Measurements from ENCODE around the gene TNIK.
A peak's percentile ranks its signal among the peaks of the same experiment; 100 is the strongest.
"Not testable (repeated sequence)": the region's sequence is repeated elsewhere in the genome, so short reads cannot be mapped to it uniquely, and the experiment has no call there.

The TNIK gene

GRCh38 chr3:171290680-171291079 lies 169.5 kb downstream of the TNIK start:
- ChIA-PET POLR2A (ENCODE audit: low non-redundant PET) (no interaction called here), CTCF (interaction anchor here (0.6 kb wide), 4 partner anchors 13 to 488 kb away, joined by 3 to 4 read pairs (median 3); no protein-coding TSS in a partner anchor)
- no peak overlapping the region for H3K27ac ChIP-seq
- no peak for TF ChIP-seq CTCF (conservative IDR thresholded peaks at IDR 0.05; ENCODE audit: low read depth)
- no peak for DNase-seq (ENCODE audit: low spot score)

- CTCF ChIA-PET: no interaction called here
- POLR2A ChIA-PET (ENCODE audit: low non-redundant PET): no interaction called here
- no peak for TF ChIP-seq CTCF (conservative IDR thresholded peaks at IDR 0.05; ENCODE audit: low read depth)
- no peak overlapping the region for H3K27ac ChIP-seq
- no peak for DNase-seq (ENCODE audit: low spot score)
Measured at GRCh38 chr3:171289291-171289690, 170.9 kb downstream of the TNIK start.

GRCh38 chr3:171287761-171288160 lies 172.4 kb downstream of the TNIK start:
- H3K27ac ChIP-seq; POLR2A ChIA-PET (ENCODE audit: low non-redundant PET); DNase-seq (ENCODE audit: low spot score); CTCF ChIA-PET: not testable (repeated sequence)

- peak; percentile 54 for DNase-seq (ENCODE audit: low spot score)
- CTCF ChIA-PET: no interaction called here
- POLR2A ChIA-PET (ENCODE audit: low non-redundant PET): no interaction called here
- H3K27ac ChIP-seq: no peak overlapping the region
- no peak for TF ChIP-seq CTCF (conservative IDR thresholded peaks at IDR 0.05; ENCODE audit: low read depth)
Measured at GRCh38 chr3:171286580-171287249, 173.5 kb downstream of the TNIK start.

GRCh38 chr3:171285287-171285686 lies 174.9 kb downstream of the TNIK start:
- TF ChIP-seq CTCF (conservative IDR thresholded peaks at IDR 0.05; ENCODE audit: low read depth): no peak
- ChIA-PET POLR2A (ENCODE audit: low non-redundant PET) (no interaction called here), CTCF (no interaction called here)
- H3K27ac ChIP-seq: no peak overlapping the region
- peak; percentile 5 for DNase-seq (ENCODE audit: low spot score)

GRCh38 chr3:171284308-171285075 lies 175.7 kb downstream of the TNIK start:
- H3K27ac ChIP-seq: no peak overlapping the region
- TF ChIP-seq CTCF (conservative IDR thresholded peaks at IDR 0.05; ENCODE audit: low read depth): no peak
- ChIA-PET POLR2A (ENCODE audit: low non-redundant PET) (no interaction called here), CTCF (no interaction called here)
- peak; percentile 85 for DNase-seq (ENCODE audit: low spot score)

- DNase-seq (ENCODE audit: low spot score): no peak
- POLR2A ChIA-PET (ENCODE audit: low non-redundant PET): no interaction called here
- TF ChIP-seq CTCF (conservative IDR thresholded peaks at IDR 0.05; ENCODE audit: low read depth): no peak
- H3K27ac ChIP-seq: no peak overlapping the region
- CTCF ChIA-PET: no interaction called here
Measured at GRCh38 chr3:171283848-171284222, 176.4 kb downstream of the TNIK start.

All from RWPE1 (cell line).